NCI-H69 (cell line): ENCODE data around the gene CTDP1.

Experiments used
- DNase-seq: peaks from one replicate; lab custom pipeline; 2025; lab: John Stamatoyannopoulos, UW

Gene CTDP1

DNA sequence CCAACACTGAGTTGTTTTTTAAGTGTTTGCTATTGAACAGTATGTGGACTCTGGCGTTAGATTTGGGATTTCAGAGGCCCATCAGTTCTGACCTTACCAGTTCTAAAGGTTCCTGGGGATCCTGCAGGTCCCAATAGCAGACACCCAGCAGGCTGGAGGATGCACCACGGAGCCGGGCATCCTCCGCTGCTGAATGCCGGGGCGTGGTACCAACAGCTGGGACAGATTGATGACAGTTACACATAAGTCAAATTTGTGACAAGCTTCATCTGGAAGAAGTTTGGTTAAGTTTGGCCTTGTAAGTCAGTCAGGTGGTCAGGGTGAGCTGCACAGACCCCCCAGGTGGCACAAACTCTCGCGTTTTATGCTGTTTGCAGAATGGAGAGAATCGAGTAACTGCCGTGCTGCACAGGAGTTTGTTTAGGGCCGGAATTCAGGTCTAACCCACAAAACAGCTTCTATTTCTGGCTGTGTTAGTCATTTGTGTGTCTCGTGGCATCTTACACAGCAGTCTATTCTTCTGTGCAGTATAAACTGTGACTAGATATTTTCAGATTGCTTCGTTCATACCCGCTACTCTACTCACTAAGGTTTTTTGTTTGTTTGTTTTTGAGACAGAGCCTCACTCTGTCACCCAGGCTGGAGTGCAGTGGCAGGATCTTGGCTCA lies 19.2 kb downstream of the CTDP1 start:
- DNase-seq: no peak

GRCh38 chr18:79699653-79700052 lies 20.1 kb downstream of the CTDP1 start:
- no peak for DNase-seq

- no peak for DNase-seq
Observed at GRCh38 chr18:79702906-79703305, 23.3 kb downstream of the CTDP1 start.

DNA sequence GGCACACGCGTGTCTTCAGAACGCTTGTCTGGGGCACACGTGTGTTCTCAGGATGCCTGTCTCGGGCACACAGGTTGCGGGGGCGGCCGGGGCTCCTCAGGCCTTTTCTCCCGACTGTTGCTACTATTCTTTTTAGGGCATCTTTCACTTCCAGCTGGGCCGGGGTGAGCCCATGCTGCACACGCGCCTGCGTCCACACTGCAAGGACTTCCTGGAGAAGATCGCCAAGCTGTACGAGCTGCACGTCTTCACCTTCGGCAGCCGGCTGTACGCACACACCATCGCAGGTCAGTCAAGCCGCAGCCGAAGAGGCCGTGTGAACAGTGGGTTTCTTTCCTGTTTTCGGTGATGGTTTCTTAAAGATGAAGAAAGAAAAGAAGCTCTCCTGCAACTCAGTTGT lies 25.0 kb downstream of the CTDP1 start:
- DNase-seq: no peak

- no peak for DNase-seq
Observed at GRCh38 chr18:79705272-79705671, 25.7 kb downstream of the CTDP1 start.

DNA sequence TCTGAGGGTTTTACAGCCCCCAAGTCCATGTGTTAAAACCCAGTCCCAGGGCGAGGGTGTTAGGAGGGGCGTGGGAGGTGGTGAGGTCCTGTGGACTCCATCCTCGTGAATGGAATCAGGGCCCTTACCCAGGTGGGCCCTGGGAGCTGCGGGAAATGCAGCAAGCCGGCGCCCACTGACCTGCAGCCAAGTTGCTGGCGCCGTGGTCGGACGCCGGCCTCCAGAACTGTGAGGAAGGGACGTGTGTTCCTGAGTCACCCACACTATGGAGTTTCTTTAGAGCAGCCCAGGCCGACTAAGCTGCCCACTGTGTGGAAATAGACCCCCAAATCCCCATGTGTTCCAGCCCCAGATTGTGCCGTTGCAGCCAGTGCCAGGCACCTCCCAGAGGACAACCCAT lies 26.4 kb downstream of the CTDP1 start:
- no peak for DNase-seq

DNA sequence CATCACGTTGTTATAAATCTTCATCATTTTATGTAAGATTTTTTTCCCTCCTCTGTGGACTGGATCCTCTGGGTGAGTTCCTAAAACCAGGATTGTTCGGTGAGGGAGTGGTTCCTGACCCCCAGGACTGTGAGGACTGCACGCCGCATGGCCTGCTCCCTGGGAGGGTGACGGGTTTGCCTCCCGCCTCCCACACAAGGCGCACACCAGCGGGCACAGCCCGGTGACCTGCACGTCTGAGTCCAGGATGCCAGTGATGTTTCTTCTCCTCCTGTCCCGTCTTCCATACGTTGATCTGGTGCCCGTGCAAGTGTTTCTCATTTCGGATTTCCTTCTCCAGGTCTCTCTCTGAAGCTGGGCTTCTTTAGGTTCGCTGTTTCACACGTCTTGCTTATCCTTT lies 27.1 kb downstream of the CTDP1 start:
- no peak for DNase-seq

DNA sequence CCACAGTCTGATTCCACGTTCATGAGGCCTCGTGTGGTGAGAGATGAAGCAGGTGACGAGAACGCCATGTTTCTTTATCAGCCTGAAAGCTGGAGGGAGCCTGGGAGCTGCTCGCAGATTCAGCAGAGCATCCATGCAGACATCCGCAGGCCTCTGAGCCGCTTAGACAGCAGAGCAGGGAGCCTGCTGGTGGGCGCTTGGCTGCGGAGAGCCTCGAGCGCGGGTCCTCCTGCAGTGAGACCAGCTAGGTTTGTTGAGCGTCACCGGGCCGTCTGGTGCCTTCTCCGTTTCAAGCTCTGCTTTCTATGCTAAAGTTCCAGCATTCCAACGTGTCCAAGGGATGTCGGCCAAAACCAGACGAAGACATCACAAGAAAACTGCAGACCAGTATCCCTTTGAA lies 27.6 kb downstream of the CTDP1 start:
- DNase-seq: no peak

GRCh38 chr18:79707671-79708070 lies 28.1 kb downstream of the CTDP1 start:
- no peak for DNase-seq

GRCh38 chr18:79708412-79708811 lies 28.8 kb downstream of the CTDP1 start:
- DNase-seq: no peak

DNA sequence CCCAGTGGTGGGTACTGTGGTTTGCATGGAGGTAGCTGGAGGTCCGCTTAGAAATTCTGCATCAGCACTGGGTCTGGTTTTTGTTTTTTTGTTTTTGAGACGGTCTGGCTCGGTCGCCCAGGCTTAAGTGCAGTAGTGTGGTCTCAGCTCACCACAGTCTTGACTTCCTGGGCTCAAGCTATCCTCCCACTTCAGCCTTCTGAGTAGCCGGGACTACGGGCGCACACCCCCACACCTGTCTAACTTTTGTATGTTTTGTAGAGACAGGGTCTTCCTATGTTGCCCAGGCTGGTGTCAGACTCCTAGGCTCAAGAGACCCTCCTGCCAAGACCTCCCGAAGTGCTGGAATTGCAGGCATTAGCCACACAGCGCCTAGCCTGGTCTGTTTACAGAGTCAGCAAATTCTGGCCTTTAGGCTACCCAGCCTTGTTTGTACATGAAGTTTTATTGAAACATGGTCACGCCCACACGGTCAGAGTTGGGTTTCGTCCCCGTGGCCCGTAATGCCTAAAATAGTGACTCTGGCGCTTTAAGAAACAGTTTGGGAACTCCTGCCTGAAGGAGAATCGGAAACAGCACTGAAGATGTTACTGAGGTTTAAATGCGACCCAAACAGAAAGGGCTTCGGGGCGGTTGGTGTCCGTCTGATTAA lies 32.7 kb downstream of the CTDP1 start:
- DNase-seq: no peak

- no peak for DNase-seq
Observed at GRCh38 chr18:79713341-79713740, 33.7 kb downstream of the CTDP1 start.

- DNase-seq: no peak
Observed at GRCh38 chr18:79714531-79715240, 35.1 kb downstream of the CTDP1 start.

DNA sequence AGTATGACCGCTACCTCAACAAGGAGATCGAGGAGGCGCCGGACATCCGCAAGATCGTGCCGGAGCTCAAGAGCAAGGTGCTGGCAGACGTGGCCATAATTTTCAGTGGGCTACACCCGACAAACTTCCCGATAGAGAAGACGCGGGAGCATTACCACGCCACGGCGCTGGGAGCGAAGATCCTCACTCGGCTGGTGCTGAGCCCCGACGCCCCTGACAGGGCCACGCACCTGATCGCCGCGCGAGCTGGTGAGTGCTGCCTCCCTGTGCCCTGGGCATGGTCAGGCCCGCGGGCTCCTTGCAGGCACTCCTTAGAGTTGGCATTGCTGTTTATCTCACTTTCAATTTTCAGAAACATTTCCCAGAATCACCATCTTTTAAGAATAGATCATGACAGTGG lies 35.7 kb downstream of the CTDP1 start:
- no peak for DNase-seq

GRCh38 chr18:79717059-79717458 lies 37.5 kb downstream of the CTDP1 start:
- DNase-seq: no peak

DNA sequence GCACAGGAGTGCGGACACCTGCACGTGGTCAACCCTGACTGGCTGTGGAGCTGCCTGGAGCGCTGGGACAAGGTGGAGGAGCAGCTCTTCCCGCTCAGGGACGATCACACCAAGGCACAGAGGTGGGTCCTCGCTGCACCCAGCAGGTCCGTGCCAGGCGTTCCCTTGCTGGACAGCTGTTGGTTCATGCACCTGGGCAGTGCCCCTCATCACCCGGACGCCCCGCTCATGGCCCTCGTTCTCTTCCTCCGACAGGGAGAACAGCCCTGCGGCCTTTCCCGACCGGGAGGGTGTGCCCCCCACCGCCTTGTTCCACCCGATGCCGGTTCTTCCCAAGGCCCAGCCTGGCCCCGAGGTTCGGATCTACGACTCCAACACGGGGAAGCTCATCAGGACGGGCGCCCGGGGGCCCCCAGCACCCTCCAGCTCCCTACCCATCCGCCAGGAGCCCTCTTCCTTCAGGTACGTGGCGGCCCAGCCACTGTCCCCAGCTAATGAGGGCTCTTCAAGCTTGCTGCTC lies 38.0 kb downstream of the CTDP1 start:
- no peak for DNase-seq

- no peak for DNase-seq
Observed at GRCh38 chr18:79718126-79718525, 38.5 kb downstream of the CTDP1 start.

- DNase-seq: no peak
Observed at GRCh38 chr18:79718878-79719477, 39.4 kb downstream of the CTDP1 start.

DNA sequence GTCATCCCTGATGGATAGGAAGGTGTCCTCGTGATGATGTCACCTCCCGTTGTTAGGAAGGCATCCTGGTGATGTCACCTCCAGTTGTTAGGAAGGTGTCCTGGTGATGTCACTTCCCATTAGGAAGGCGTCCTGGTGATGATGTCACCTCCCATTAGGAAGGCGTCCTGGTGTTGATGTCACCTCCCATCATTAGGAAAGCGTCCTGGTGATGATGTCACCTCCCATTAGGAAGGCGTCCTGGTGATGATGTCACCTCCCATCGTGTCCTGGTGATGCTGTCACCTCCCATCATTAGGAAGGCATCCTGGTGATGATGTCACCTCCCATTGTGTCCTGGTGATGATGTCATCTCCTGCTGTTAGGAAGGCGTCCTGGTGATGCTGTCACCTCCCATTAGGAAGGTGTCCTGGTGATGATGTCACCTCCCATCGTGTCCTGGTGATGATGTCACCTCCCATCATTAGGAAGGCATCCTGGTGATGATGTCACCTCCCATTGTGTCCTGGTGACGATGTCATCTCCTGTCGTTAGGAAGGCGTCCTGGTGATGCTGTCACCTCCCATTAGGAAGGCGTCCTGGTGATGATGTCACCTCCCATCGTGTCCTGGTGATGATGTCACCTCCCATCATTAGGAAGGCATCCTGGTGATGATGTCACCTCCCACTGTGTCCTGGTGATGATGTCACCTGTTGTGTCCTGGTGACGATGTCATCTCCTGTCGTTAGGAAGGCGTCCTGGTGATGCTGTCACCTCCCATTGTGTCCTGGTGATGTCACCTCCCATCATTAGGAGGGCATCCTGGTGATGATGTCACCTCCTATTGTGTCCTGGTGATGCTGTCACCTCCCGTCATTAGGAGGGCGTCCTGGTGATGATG lies 40.1 kb downstream of the CTDP1 start:
- peak; percentile 51 for DNase-seq

DNA sequence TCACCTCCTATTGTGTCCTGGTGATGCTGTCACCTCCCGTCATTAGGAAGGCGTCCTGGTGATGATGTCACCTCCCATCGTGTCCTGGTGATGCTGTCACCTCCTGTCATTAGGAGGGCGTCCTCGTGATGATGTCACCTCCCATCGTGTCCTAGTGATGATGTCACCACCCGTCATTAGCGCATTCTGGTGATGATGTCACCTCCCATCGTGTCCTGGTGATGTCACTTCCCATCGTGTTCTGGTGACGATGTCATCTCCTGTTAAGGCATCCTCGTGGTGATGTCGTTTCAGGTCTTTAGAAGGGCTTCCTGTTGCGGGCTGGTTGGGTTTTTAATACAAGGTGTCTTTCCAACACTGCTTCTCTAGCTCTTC lies 40.7 kb downstream of the CTDP1 start:
- peak; percentile 50 for DNase-seq

DNA sequence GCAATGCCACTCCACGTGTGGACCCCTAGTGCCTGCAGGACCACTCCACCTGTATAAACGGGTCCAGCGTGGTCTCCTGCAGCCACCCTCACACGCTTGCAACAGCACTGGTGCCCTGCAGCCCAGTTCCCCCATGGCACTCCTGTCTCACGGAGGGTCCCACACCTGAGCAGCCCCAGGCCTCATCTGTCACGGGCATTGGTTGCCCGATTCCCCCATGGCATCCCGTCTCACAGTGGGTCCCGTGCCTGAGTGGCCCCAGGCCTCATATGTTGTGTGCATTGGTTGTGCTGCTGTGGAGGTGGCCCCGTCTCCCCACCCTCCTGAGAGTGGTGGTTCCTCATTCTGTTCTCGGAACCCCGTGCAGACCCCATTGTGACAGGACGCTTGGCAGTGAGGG lies 43.4 kb downstream of the CTDP1 start:
- DNase-seq: no peak

GRCh38 chr18:79723628-79724027 lies 44.0 kb downstream of the CTDP1 start:
- no peak for DNase-seq
